HG03159 (cell line): ENCODE data around the gene OR2B2.
"Not testable (repeated sequence)": the region's sequence is repeated elsewhere in the genome, so short reads cannot be mapped to it uniquely, and the experiment has no call there.

Source experiments
- ATAC-seq: cut with Tn5 transposase; IDR thresholded peaks from one replicate; pipeline ENCODE4 v1.9.1; 2021; ENCODE audit warnings: mild to moderate bottlenecking, moderate library complexity; ENCODE audit not compliant: unreplicated experiment

The OR2B2 gene

DNA sequence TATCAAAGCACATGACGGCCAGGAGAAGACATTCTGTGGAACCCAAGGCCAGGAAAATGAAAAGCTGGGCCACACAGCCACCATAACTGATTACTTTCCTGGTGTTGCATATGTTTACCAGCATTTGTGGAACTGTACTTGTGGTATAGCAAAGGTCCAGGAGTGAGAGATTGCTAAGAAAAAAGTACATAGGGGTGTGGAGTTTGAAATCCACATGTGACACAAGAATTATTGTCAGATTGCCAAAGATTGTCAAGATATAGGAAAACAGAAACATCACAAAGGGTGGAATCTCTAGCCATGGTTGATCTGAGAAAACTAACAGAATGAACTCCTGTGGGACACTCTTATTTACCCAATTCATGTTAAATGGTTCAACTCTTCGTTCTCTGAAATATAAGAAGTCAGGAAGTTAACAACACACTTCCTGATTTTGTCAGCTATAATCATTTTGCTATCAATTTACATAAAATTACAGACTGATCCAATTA is at the start of gene OR2B2:
TSS of gene OR2B2 (minus strand) at position 441 of the 491 bp plus-strand sequence. CDS start at position 364, 77 bp downstream.
- no peak for ATAC-seq

DNA sequence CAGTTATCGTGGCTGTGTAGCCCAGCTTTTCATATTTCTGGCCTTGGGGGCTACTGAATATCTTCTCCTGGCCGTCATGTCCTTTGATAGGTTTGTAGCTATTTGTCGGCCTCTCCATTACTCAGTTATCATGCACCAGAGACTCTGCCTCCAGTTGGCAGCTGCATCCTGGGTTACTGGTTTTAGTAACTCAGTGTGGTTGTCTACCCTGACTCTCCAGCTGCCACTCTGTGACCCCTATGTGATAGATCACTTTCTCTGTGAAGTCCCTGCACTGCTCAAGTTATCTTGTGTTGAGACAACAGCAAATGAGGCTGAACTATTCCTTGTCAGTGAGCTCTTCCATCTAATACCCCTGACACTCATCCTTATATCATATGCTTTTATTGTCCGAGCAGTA is 45.3 kb upstream of the OR2B2 start:
- ATAC-seq: no peak

DNA sequence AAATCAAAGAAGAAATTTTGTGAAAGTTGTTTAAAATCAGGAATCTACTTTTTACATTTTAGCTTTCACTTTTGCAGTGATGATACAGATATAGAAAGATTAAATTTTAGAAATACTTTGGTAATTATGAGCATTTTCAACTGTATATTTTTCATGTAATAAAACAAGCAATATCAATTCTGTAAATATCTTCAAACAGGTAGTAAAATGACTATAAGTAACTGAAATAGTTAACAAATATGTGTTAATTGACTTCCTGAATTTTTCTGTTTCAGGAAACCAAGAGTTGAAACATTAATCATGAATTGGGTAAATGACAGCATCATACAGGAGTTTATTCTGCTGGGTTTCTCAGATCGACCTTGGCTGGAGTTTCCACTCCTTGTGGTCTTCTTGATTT is 44.7 kb upstream of the OR2B2 start, which contains the start of gene OR2B6:
TSS of gene OR2B6 (plus strand) at position 301 of the 400 bp plus-strand sequence. CDS start at position 301, 0 bp downstream.
- no peak for ATAC-seq

DNA sequence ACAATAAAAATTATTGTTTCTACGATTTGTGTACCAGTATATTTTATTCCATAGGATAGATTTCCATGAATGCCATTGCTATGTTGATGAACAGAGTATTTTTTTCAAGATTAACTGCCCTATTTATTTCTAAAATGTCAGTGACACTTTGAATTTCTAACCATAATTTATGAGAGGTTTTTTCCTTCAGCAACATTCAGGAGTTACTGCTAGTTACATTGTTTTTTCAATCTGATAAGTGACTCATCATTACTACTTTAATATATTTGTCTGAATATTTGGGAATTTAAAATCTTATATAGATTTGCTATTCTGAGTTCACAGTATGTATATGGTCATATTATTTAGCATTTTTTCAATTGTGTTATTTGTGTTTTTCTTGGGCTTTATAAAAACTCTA is 38.8 kb upstream of the OR2B2 start:
- ATAC-seq: no peak

DNA sequence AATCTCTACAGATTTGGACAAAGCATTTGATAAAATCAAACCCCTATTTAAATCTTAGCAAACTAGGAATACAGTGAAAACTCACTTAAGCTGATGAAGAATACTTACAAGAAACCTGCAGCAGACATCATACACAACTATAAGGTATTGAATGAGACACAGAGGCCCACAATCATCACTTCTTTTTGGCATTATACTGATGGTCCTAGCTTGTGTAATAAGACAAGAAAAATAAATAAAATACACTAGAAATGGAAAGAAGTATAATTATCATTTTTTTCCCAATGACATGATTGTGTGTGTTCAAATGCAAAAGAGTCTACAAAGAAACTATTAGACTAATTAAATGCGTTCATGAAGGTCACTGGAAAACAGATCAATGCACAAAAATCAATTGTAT is 36.0 kb upstream of the OR2B2 start:
- ATAC-seq: no peak

DNA sequence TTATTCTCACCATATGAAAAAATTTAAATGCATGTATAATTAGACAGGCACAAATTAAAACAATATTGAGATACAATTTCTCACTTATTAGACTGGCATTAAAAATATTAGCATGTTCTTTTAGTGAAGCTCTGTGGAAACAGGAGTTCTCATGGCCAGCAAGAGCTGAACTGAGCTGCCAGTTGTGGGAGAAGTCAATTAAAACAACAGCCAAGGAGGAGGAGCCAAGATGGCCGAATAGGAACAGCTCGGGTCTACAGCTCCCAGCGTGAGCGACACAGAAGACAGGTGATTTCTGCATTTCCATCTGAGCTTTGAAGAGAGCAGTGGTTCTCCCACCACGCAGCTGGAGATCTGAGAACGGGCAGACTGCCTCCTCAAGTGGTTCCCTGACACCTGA is 30.9 kb upstream of the OR2B2 start:
- not testable (repeated sequence) for ATAC-seq

DNA sequence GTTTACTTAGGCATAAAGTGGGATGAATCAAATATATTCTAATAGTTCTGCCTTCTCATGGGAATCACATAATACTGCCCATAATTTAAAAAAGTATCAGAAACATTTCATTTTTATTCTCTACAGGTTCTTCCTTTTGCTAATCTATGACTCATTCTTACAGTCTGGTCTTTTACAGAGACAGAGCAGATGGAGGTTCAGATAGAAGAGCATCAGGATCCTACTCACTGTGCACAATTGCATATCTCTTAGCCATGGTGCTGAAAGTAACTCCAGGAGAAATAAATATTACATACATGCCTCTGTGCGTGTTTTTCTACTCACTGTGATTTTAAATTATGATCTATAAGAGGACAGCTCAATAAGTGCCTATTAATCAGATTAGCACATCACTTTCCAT is 28.6 kb upstream of the OR2B2 start:
- ATAC-seq: no peak

DNA sequence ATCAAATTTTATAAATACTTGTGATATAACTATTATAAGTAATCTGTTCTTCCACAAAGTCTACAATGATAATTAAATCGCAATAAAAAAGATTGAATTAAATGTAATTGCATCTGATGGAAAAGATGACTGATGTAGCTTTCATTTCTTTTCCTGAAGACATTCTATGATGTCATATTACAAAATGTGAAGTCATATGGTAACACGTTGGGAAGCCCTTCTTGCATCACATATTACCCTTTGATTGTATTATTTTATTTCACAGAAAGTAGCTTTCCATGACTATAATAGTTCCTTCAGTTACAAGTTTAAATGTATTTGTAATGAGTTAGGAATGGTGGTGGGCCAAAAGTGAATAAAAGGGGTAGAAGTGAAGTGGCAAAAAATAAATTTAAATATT is 19.0 kb upstream of the OR2B2 start:
- ATAC-seq: no peak

DNA sequence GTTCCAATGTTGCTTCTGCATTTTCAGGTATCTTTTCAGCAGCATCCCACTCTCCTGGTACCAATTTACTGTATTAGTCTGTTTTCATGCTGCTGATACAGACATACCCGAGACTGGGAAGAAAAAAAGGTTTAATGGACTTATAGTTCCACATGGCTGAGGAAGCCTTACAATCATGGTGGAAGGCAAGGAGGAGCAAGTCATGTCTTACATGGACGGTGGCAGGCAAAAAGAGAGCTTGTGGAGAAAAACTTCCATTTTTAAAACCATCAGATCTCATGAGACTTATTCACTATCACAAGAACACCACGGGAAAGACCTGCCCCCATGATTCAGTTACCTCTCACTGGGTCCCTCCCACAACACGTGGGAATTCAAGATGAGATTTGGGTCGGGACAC is 17.7 kb upstream of the OR2B2 start:
- ATAC-seq: not testable (repeated sequence)

DNA sequence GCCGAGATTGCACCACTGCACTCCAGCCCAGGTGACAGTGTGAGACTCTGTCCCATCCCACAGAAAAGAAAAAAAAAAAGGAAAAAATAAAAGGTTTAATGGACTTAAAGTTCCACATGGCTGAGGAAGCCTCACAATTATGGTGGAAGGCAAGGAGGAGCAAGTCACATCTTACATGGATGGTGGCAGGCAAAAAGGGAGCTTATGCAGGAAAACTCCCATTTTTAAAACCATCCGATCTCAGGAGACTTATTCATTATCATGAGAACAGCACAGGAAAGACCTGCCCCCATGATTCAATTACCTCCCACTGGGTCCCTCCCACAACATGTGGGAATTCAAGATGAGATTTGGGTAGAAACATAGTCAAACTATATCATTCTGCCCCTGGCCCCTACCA is 15.8 kb upstream of the OR2B2 start:
- not testable (repeated sequence) for ATAC-seq

DNA sequence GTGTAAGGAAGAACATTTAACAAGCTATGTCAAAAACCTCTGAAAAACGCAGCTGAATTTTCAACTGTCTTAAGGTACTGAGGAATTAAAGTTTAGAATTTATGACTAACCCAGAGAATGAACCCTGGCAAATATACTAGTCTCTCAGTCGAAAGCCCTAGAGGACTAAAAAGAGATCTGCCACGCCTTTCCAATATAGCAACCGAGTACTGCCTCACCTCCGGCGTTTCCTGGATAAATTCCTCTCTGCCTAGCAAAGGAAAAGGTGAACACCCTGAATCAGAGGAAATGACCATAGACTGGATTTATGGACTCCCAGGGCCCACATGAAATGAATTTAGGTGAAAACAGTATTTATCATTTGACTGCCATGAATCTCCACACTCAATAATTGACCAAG is 12.0 kb upstream of the OR2B2 start:
- ATAC-seq: no peak

DNA sequence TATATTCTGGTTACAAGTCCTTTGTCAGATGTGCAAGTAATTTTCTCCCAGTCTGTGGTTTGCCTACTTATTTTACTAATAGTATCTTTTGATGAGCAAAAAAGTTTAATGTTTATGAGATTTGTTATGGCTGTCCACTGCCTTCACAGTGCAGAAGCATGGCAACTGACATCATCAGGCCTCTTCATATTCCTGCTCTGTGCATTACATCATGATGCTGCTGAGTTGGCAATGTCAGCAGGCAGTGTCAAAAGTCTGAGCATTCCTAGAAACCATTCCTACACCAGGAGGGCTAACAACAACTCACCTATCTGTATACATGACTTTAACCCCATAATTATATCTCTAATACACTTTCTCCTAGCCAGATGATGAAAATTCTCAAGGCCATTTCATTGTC is 10.8 kb upstream of the OR2B2 start:
- ATAC-seq: no peak

DNA sequence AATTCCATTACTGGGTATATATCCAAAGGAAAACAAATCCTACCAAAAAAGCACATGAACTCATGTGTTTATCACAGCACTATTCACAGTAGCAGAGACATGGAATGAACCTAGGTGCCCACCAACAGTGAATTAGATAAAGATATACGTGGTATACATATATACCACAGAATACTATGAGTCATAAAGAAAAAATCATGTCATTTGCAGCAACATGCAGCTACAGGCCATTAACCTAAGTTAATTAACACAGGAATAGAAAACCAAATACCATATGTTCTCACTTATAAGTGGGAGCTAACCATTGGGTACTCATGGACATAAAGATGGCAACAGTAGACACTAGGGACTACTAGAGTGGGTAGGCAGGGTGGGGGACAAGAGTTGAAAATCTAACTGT is 4.2 kb downstream of the OR2B2 start:
- no peak for ATAC-seq

DNA sequence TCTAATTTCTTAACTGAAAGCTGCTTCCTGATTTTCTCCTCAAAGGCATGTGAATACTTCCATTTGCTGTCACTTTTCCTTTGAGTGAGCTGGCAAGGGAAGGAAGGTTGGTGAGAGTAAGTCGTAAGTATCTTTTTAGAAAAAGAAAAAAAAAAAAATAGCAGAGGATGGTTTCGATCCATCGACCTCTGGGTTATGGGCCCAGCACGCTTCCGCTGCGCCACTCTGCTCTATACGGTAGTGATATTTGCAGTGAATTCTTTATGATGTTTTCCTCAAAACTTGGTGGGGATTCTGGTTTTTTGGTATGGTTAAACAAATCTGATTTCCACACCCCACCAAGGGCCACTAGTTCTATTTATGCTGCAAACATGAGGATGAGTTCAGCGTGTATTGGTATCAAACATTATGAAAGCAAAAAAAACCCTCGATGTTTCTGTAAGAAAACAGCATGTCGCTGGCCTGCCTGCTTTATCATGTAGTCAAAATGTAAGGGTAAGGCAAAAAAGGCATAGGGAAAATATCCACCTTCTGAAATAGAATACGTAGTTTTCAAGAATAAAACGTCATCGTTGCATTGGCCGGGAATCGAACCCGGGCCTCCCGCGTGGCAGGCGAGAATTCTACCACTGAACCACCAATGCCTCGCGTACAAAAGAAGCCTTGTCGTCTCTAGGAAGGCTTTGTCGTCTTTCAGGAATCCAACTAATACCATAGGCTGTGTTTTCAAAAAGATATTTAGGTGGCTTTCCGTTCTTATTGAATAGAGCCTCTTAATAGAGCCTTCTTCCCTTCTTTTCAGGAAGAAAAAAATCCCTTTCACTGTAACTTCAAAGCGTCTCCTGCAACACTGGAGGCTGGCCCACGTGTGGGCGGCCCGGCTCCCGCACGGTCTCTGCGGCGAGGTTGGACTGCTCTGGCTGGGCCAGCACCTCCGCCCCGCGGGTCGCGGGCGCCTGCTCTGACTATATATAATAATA is 9.6 kb downstream of the OR2B2 start:
- ATAC-seq: peak; percentile 60

DNA sequence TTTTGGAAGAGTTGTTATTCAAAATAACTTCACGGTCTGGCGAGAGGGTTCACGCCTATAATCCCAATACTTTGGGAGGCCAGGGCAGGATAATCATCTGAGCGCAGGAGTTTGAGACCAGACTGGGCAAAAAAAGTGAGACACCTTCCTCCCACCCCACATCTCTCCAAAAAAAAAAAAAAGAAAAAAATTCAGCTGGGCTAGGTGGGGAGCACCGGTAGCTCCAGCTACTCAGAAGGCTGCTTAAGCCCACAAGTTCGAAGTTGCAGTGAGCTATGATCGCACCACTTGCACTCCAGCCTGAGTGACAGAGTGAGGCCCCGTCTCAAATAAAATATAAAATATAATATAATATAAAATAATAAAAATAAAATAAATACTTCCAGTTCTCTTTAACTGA is 10.4 kb downstream of the OR2B2 start:
- no peak for ATAC-seq

DNA sequence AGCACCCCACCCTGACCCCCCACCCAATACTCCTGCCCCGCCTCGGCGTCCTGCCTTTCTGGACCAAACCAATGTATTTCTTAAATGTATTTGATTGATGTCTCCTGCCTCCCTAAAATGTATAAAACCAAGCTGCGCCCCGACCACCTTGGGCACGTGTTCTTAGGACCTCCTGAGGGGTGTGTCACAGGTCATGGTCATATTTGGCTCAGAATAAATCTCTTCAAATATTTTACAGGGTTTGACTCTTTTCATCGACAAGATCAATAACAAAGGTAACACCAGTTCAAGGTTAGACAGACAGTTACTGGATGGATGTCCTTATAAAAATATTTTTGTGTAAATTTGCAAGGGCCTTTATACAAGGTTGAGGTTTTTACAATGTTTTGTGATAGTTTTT is 12.0 kb downstream of the OR2B2 start:
- not testable (repeated sequence) for ATAC-seq

DNA sequence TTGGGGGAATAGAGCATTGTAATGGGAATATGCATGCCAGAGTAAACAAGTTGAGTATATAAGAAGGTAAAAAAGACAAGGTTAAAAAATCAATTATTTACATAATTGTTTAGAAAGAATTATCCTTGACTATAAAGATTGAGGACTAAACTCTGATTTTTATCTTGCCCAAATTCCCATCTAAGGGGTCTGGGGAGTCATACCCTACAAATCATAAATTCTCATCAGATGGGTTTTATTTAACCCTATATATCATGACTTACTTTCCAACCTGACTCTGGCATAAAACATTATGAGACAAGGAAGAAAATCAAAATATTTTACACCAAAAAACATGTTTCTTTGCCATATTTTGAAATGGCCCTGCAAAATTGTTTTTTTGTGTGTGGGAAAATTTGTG is 12.7 kb downstream of the OR2B2 start:
- ATAC-seq: no peak

DNA sequence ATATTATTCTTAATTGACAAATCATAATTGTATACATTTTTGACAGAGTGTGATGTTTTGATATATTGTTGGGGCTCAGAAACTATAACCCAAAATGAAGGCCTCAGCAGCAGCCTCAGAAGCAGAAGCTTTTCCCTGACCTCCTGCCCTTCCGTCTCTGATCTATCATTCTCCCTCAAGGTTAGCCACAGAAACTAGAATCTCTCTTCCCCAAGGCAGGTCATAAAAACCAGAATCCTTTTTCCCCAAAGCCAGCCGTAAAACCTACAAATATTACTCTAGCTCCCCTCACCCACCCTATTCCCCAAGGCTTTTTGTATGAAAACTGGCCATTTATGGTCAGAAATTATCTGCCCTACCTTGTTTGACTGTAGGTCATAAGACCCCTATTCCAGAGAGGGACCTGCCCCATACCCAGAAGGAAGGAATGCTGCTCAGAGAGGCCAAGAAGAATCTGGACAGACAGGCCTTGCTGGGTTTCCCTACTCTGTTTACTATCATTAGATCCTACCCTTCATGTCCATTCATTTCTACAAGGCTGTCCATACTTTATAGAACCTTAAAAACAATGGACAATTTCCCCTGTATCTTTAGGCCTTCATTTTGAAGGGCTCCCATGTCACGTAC is 14.5 kb downstream of the OR2B2 start:
- no peak for ATAC-seq

DNA sequence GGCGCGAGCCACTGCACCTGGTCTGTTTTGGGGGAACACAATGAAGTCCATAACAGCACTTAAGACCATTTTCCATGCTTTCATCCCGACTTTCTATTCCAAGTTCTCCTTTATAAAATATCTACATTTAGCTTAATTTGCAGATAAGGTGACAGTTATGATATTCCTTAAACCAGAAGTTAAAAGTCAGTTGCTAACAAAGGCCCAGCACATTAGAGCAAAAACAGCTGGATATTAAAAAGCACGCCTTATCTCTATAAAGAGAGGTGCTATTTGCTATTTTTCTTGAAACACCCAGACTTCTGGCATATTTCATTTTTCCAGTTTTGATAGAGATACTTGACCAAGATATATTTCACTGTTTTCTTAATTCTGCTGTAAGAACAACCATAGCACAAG is 15.8 kb downstream of the OR2B2 start:
- ATAC-seq: no peak

DNA sequence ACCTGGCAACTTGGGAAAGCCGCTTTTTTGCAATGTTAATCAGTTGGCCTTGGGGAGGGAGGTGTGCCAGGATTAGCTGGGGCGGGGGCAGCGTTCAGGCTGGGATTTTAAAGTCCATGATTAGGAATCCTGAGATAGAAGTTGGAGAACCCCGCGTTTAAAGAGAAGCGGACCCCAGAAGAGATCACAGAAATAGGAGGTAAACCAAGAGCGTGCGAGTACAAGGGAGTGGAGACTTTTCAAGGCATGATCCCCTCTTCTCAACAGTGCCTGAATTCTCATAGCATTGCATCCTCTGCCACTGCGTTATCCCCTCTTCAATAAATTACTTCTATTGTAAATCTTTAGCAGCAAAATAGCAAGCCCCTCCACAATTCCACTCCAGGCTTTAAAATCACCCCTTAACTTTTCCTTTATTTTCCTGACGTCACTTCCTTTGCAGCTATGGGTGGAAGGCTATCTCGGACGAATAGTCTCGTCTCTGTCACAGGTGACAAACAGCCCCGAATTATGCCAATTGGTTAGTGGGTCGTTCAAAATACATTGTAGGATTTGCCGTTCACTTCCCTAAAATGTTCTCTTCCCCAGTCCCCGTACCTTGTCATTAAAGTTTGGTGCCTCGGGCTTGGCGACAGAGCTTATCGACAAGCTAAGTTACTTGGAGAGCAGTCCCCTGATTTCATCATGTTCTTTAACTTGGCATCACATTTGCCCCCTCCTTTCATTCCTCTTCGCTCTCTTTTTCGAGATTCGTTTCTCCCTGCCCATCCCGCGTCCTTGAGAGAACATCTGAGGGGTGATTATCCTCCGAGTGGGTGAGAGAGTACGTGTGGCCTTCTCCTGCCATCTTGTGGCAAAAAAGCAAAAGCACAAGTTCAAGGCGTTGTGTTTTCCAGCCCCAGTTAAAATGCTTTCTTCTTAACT is 17.1 kb downstream of the OR2B2 start:
- ATAC-seq: no peak
